ENCODE results near the gene NTM.

Gene NTM

GRCh38 chr11:132238331-132238866 lies 868.0 kb downstream of the NTM start:
- no peak overlapping the region for H3K4me3 ChIP-seq (ENCODE audit: low read depth, low read length)
- H3K9me3 ChIP-seq (ENCODE audit: control insufficient read depth, insufficient read depth, low read depth, low read length) = no peaks in the 10 kb centered on the region
- no peaks in the 10 kb centered on the region for H3K36me3 ChIP-seq (ENCODE audit: control insufficient read depth in 2 of 2, insufficient read depth in 1 of 2, low read length in 2 of 2)
- no peak overlapping the region for H3K27ac ChIP-seq (ENCODE audit: extremely low read depth, low read depth, low read length)
- POLR2A ChIA-PET = no interaction called here
- TF ChIP-seq ZNF626 (tag by site-specific recombination; IDR thresholded peaks at IDR 0.05) (no peak), ZXDB (tag by site-specific recombination; IDR thresholded peaks at IDR 0.05) (no peak), ZNF776 (tag by site-specific recombination; IDR thresholded peaks at IDR 0.05; ENCODE audit: borderline replicate concordance) (no peak), ZNF184 (tag by site-specific recombination; IDR thresholded peaks at IDR 0.05) (no peak), OSR2 (tag by site-specific recombination; IDR thresholded peaks at IDR 0.05) (no peak), ZNF629 (tag by site-specific recombination; IDR thresholded peaks at IDR 0.05) (no peak), KLF16 (tag by site-specific recombination; IDR thresholded peaks at IDR 0.05) (no peak), ZNF16 (tag by site-specific recombination; IDR thresholded peaks at IDR 0.05; ENCODE audit: low read depth) (no peak), ZNF404 (tag by site-specific recombination; IDR thresholded peaks at IDR 0.05) (no peak), PRDM1 (tag by site-specific recombination; IDR thresholded peaks at IDR 0.05) (no peak), ZNF501 (tag by site-specific recombination; IDR thresholded peaks at IDR 0.05) (no peak)
- H3K4me1 ChIP-seq (ENCODE audit: control insufficient read depth, insufficient read depth, low read length) = no peaks in the 10 kb centered on the region
- CTCF ChIA-PET = interaction anchor here (0.7 kb wide), 1 partner anchor 44 kb away, joined by 3 read pairs; no protein-coding TSS in a partner anchor

GRCh38 chr11:132240374-132240773 lies 870.0 kb downstream of the NTM start:
- TF ChIP-seq HIC1 (tag by site-specific recombination; IDR thresholded peaks at IDR 0.05) (no peak), KLF8 (tag by site-specific recombination; IDR thresholded peaks at IDR 0.05) (no peak), KLF1 (tag by site-specific recombination; IDR thresholded peaks at IDR 0.05) (no peak), MEIS1 (CRISPR knock-in tag; IDR thresholded peaks at IDR 0.05; ENCODE audit: borderline replicate concordance) (no peak), ZBTB10 (tag by site-specific recombination; IDR thresholded peaks at IDR 0.05) (no peak), KLF16 (tag by site-specific recombination; IDR thresholded peaks at IDR 0.05) (no peak), PBX3 (CRISPR knock-in tag; IDR thresholded peaks at IDR 0.05) (no peak), ZNF768 (tag by site-specific recombination; IDR thresholded peaks at IDR 0.05) (no peak), ZIC2 (tag by site-specific recombination; IDR thresholded peaks at IDR 0.05) (no peak), ZNF2 (tag by site-specific recombination; IDR thresholded peaks at IDR 0.05) (no peak), ZNF777 (tag by site-specific recombination; IDR thresholded peaks at IDR 0.05; ENCODE audit: borderline replicate concordance) (no peak), ZNF48 (tag by site-specific recombination; IDR thresholded peaks at IDR 0.05) (no peak)
- ChIA-PET POLR2A (no interaction called here), CTCF (no interaction called here)
- Histone ChIP-seq H3K36me3 (ENCODE audit: control insufficient read depth in 2 of 2, insufficient read depth in 1 of 2, low read length in 2 of 2) (no peaks in the 10 kb centered on the region), H3K27ac (ENCODE audit: extremely low read depth, low read depth, low read length) (no peak overlapping the region), H3K9me3 (ENCODE audit: control insufficient read depth, insufficient read depth, low read depth, low read length) (no peaks in the 10 kb centered on the region), H3K4me3 (ENCODE audit: low read depth, low read length) (no peak overlapping the region), H3K4me1 (ENCODE audit: control insufficient read depth, insufficient read depth, low read length) (no peaks in the 10 kb centered on the region)

Data from HEK293 (cell line).